Measurements from ENCODE around the gene PLEKHA6.

DNA sequence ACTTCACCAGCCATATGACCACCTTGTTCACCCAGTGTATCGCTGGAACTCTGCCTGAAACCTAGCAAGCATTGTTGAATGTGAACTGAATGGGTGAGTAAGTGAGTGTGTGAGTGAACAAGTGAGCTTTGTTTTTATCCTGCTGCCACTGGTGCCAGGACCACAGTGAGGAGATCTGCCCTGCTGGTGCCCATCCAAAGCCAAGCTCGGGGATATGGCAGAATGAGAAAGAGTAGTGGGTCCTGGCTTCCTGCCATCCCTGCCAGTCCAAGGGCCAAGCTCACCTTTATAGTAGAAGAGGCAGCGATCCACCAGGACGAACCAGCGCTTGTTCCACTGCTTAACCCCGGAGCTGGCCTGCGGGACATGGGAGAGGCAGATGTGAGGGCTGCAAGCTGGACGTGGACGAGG lies 92.5 kb downstream of the PLEKHA6 start:
- TF ChIP-seq TCF12 (IDR thresholded peaks at IDR 0.05; ENCODE audit: low read depth, low read length), result no peak
- TF ChIP-seq, protein P1, sequence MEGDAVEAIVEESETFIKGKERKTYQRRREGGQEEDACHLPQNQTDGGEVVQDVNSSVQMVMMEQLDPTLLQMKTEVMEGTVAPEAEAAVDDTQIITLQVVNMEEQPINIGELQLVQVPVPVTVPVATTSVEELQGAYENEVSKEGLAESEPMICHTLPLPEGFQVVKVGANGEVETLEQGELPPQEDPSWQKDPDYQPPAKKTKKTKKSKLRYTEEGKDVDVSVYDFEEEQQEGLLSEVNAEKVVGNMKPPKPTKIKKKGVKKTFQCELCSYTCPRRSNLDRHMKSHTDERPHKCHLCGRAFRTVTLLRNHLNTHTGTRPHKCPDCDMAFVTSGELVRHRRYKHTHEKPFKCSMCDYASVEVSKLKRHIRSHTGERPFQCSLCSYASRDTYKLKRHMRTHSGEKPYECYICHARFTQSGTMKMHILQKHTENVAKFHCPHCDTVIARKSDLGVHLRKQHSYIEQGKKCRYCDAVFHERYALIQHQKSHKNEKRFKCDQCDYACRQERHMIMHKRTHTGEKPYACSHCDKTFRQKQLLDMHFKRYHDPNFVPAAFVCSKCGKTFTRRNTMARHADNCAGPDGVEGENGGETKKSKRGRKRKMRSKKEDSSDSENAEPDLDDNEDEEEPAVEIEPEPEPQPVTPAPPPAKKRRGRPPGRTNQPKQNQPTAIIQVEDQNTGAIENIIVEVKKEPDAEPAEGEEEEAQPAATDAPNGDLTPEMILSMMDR (IDR thresholded peaks at IDR 0.05; ENCODE audit: control extremely low read depth in 1 of 3, insufficient read depth in 1 of 3, low read depth in 1 of 3, low read length in 3 of 3), result no peak
- TF ChIP-seq EZH2 (IDR thresholded peaks at IDR 0.05; ENCODE audit: low read depth, low read length, severe bottlenecking), result no peak
- TF ChIP-seq HDAC6 (IDR thresholded peaks at IDR 0.05; ENCODE audit: low read depth, low read length), result no peak
- no peak for TF ChIP-seq FOSL1 (IDR thresholded peaks at IDR 0.05; ENCODE audit: insufficient read depth, low read depth, low read length)
- TF ChIP-seq KDM4A (IDR thresholded peaks at IDR 0.05; ENCODE audit: low read depth, low read length, severe bottlenecking), result no peak
